ENCODE results near the gene CSGALNACT2. TPM values are rescaled to one million over a fixed set of nuclear protein-coding genes. Genes with fewer than 3 reads are reported as not detected.

CSGALNACT2 gene
- total RNA-seq, 1 experiment from 2014 or later: 3.9 TPM

DNA sequence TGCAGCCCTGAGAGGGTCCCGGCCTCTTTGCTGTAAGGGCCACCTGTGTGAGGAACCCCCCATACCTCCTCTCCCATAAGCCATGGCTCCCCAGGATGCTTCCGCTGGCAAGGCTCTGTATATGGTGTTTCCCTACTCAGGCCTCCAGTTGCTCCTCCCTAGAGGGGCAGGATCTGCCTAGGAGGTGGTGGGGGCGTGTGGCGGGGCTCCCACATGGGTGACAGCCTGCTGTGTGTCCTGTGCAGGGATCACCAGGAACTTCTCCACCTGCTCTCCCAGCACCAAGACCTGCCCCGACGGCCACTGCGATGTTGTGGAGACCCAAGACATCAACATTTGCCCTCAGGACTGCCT lies 25.7 kb upstream of the CSGALNACT2 start:
- no peak for DNase-seq (ENCODE audit: low spot score)

- no peak for DNase-seq (ENCODE audit: low spot score)
Observed at GRCh38 chr10:43113201-43114087, 24.8 kb upstream of the CSGALNACT2 start.

DNA sequence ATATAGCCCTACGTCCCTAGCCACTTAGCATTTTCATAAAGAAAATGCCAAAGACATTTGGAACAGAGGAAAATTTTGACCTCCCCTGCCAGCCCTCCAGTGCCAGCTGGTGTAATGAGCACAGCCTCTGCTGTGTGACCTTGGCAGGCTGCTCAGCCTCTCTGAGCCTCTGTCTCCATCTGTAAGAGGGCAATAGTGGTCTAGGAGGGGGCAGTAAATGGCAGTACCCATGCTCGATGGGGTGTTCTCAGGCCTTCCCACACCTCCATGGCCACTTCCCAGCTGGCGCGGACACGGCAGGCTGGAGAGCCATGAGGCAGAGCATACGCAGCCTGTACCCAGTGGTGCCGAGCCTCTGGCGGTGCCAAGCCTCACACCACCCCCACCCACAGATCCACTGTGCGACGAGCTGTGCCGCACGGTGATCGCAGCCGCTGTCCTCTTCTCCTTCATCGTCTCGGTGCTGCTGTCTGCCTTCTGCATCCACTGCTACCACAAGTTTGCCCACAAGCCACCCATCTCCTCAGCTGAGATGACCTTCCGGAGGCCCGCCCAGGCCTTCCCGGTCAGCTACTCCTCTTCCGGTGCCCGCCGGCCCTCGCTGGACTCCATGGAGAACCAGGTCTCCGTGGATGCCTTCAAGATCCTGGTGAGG lies 24.0 kb upstream of the CSGALNACT2 start:
- DNase-seq (ENCODE audit: low spot score): no peak

DNA sequence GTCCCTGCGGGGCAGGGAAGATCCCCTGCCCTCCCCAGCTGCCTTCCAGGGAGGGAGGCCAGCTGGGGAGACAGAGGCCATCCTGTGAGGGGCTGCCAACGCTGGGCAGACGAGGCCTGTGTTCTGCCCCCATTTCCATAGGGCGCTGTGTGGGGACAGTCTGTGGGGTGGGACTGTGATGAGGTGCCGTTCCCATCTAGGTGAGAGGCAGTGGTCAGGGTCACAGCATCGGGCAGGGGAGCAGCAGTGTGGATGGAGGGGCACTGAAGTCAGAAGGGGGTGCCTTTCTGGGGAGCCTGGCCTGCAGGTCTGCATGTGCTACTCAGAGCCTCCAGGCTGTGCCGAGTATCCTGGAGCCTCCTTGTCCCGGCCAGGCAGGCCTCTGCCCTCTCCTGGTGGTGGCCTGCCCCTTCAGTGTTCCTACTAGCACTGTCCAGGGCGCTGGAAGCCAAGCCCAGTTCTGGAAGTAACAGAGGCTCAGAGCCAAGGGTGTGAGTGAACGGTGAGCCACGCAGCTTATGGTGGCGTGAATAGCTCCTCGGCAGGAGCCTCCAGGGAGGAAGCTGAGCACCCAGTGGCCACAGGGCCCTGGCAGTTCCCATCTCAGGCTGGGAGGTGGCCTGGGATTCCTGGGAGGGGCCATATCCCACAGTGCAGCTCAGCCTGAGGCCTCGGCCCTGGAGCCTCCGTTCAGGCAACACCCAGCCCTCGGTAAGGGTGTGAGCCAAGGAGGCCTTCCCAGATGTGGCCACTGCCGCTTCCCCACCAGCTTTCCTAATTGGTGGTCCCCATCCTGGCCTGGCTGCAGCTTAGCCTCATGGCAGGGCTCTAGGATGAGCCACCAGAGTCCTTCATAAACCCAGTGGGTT lies 23.3 kb upstream of the CSGALNACT2 start:
- DNase-seq (ENCODE audit: low spot score): no peak

GRCh38 chr10:43115881-43116595 lies 22.2 kb upstream of the CSGALNACT2 start:
- no peak for DNase-seq (ENCODE audit: low spot score)

DNA sequence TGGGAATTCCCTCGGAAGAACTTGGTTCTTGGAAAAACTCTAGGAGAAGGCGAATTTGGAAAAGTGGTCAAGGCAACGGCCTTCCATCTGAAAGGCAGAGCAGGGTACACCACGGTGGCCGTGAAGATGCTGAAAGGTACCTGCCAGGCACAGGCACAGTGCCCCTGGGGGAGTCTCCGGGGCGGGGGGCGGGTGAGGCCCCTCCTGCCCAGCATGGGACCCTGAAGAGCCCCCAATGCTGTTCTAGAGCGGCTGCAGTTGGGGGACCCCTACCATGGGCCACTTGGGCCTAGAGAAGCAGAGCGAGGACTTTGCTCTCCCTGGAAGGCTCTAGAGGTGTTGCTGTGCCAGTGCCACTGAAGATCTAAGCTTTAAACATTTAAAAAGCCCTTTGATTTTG lies 21.6 kb upstream of the CSGALNACT2 start:
- DNase-seq (ENCODE audit: low spot score): no peak

GRCh38 chr10:43117031-43117776 lies 21.0 kb upstream of the CSGALNACT2 start:
- no peak for DNase-seq (ENCODE audit: low spot score)

GRCh38 chr10:43117777-43118583 lies 20.3 kb upstream of the CSGALNACT2 start:
- no peak for DNase-seq (ENCODE audit: low spot score)

- no peak for DNase-seq (ENCODE audit: low spot score)
Observed at GRCh38 chr10:43118631-43119415, 19.4 kb upstream of the CSGALNACT2 start.

DNA sequence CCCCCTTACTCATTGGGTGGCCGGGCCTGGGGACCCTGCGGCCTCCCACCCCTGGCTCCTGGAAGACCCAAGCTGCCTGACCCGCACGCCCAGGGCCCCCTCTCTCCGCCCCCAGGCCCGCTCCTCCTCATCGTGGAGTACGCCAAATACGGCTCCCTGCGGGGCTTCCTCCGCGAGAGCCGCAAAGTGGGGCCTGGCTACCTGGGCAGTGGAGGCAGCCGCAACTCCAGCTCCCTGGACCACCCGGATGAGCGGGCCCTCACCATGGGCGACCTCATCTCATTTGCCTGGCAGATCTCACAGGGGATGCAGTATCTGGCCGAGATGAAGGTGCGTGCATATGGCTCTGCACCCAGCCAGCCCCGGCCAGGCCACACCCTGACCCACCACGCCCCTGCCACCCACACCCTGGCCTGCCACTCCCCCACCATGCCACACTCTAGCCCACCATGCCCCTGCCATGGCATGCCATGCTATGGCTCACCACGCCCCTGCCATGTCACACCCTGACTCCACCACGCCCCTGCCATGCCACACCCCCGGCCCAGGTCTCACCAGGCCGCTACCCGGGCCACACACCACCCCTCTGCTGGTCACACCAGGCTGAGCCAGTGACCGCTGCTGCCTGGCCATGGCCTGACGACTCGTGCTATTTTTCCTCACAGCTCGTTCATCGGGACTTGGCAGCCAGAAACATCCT lies 18.7 kb upstream of the CSGALNACT2 start:
- no peak for DNase-seq (ENCODE audit: low spot score)

GRCh38 chr10:43120116-43120928 lies 17.9 kb upstream of the CSGALNACT2 start:
- no peak for DNase-seq (ENCODE audit: low spot score)

GRCh38 chr10:43120929-43121314 lies 17.3 kb upstream of the CSGALNACT2 start:
- no peak for DNase-seq (ENCODE audit: low spot score)

- DNase-seq (ENCODE audit: low spot score): no peak
Observed at GRCh38 chr10:43121444-43121843, 16.8 kb upstream of the CSGALNACT2 start.

- no peak for DNase-seq (ENCODE audit: low spot score)
Observed at GRCh38 chr10:43122096-43122495, 16.1 kb upstream of the CSGALNACT2 start.

DNA sequence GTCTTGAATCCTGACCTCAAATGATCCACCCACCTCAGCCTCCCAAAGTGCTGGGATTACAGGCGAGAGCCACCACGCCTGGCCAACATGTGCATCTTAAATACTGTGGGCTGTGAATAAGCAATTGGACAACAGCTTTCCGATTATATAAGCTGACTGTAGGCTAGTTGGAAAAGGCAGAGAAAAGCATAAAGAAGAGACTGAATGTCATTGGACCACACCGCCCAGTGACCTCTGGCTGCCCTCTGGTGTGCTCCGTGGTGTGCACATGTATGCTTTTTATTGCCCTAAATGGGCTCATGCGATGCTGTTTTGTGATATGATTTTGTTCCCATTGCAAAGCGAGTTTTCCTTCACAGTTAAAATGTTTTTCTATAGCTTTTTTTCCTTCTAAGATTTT lies 15.4 kb upstream of the CSGALNACT2 start:
- DNase-seq (ENCODE audit: low spot score): no peak

- DNase-seq (ENCODE audit: low spot score): no peak
Observed at GRCh38 chr10:43123361-43124093, 14.7 kb upstream of the CSGALNACT2 start.

DNA sequence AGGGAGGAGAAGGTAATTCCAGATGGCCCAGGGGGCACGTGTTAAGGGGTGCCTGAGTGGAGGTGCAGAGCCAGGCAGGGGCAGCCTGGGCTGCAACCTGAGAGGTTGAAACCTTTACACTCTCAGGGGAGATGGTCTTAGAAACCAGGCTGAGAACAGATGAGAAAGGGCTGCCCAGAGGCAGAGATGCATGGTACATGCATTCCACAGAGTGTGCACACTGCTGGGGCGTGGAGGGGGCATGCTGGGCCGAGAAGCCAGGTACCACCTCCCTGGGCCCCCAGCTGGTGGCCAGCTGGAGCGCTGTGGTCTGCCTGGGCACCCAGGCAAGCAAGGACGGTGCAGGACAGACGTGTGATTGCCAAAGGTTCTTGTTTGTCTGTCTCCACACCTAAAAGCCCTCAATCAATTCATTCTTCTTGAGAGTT lies 14.1 kb upstream of the CSGALNACT2 start:
- no peak for DNase-seq (ENCODE audit: low spot score)
